Liver (tissue), 9 donors: ENCODE data around the gene SLC29A3. TPM values are rescaled to one million over a fixed set of nuclear protein-coding genes. Genes with fewer than 3 reads are reported as not detected.

Experiments used
- DNase-seq: peaks from one replicate; pipeline ENCODE4 v3.0.0-alpha.2; 2017; ENCODE audit warnings: low spot score
- H3K27ac ChIP-seq, 2 donors: one replicate each; pipeline ENCODE4 v1.7.0; 2013; ENCODE audit warnings: inconsistent platforms in 2 of 2, low read length in 2 of 2, control low read depth in 1 of 2, low read depth in 1 of 2, mild to moderate bottlenecking in 1 of 2
- H3K27me3 ChIP-seq, 4 donors: one replicate each; pipeline versions ENCODE4 v1.6.1 to v1.7.0; 2013; ENCODE audit warnings: low read length in 3 of 4, inconsistent platforms in 1 of 4, mild to moderate bottlenecking in 1 of 4, moderate library complexity in 1 of 4; ENCODE audit not compliant: control insufficient read depth in 4 of 4, insufficient read depth in 4 of 4
- H3K36me3 ChIP-seq, 4 donors: one replicate each; pipeline versions ENCODE4 v1.6.1 to v1.7.0; 2013; ENCODE audit warnings: low read length in 3 of 4, mild to moderate bottlenecking in 3 of 4, low read depth in 1 of 4, moderate library complexity in 1 of 4; ENCODE audit not compliant: control insufficient read depth in 4 of 4, insufficient read depth in 3 of 4
- H3K4me1 ChIP-seq, 4 donors: one replicate each; pipeline versions ENCODE4 v1.6.1 to v1.7.0; 2013; ENCODE audit warnings: low read length in 3 of 4, mild to moderate bottlenecking in 3 of 4, moderate library complexity in 1 of 4; ENCODE audit not compliant: control insufficient read depth in 4 of 4, insufficient read depth in 4 of 4
- H3K4me3 ChIP-seq, 3 donors: one replicate each; pipeline versions ENCODE4 v1.6.1 to v1.7.0; 2013; ENCODE audit warnings: low read length in 3 of 3, control low read depth in 1 of 3, low read depth in 1 of 3, mild to moderate bottlenecking in 1 of 3
- H3K9ac ChIP-seq, 2 donors: one replicate each; pipeline ENCODE4 v1.7.0; 2013; ENCODE audit warnings: low read length in 2 of 2, mild to moderate bottlenecking in 2 of 2, moderate library complexity in 2 of 2, control low read depth in 1 of 2, low read depth in 1 of 2
- H3K9me3 ChIP-seq, 4 donors: one replicate each; pipeline versions ENCODE4 v1.6.1 to v1.7.0; 2013; ENCODE audit warnings: low read length in 3 of 4; ENCODE audit not compliant: control insufficient read depth in 4 of 4
- EGR1 ChIP-seq, 2 donors: IDR thresholded peaks; 2 replicates each; pipeline ENCODE4 v1.6.1; 2016 to 2018; ENCODE audit warnings: antibody characterized with exemption in 2 of 2, low read depth in 2 of 2
- FOXA1 ChIP-seq: IDR thresholded peaks from 2 replicates; pipeline ENCODE4 v1.6.1; 2016; ENCODE audit warnings: antibody characterized with exemption
- FOXA2 ChIP-seq: IDR thresholded peaks from 2 replicates; pipeline ENCODE4 v1.6.1; 2016; ENCODE audit warnings: antibody characterized with exemption
- GABPA ChIP-seq, 2 donors: IDR thresholded peaks in 1 of 2; conservative IDR thresholded peaks in 1 of 2; 2 replicates each; pipeline ENCODE4 v1.6.1; 2016; ENCODE audit warnings: antibody characterized with exemption in 2 of 2, mild to moderate bottlenecking in 1 of 2, moderate library complexity in 1 of 2
- HNF4A ChIP-seq, 2 donors: conservative IDR thresholded peaks; 2 replicates each; pipeline ENCODE4 v1.6.1; 2016; ENCODE audit warnings: antibody characterized with exemption in 2 of 2, mild to moderate bottlenecking in 2 of 2
- HNF4G ChIP-seq: IDR thresholded peaks from 2 replicates; pipeline ENCODE4 v1.6.1; 2016; ENCODE audit warnings: antibody characterized with exemption
- JUND ChIP-seq, 2 donors: IDR thresholded peaks; 2 replicates each; pipeline ENCODE4 v1.6.1; 2016; ENCODE audit warnings: antibody characterized with exemption in 2 of 2
- NR2F2 ChIP-seq: IDR thresholded peaks from 2 replicates; pipeline ENCODE4 v1.6.1; 2016; ENCODE audit warnings: antibody characterized with exemption
- RAD21 ChIP-seq, 2 donors: IDR thresholded peaks; 2 replicates each; pipeline ENCODE4 v1.6.1; 2016; ENCODE audit warnings: antibody characterized with exemption in 2 of 2, mild to moderate bottlenecking in 2 of 2
- RXRA ChIP-seq, 2 donors: IDR thresholded peaks; 2 replicates each; pipeline ENCODE4 v1.6.1; 2017 to 2018; ENCODE audit warnings: antibody characterized with exemption in 2 of 2, mild to moderate bottlenecking in 1 of 2
- SP1 ChIP-seq: IDR thresholded peaks from 2 replicates; pipeline ENCODE4 v1.6.1; 2018; ENCODE audit warnings: antibody characterized with exemption, mild to moderate bottlenecking
- TAF1 ChIP-seq: conservative IDR thresholded peaks from 2 replicates; pipeline ENCODE4 v1.6.1; 2016; ENCODE audit warnings: antibody characterized with exemption, mild to moderate bottlenecking
- YY1 ChIP-seq: IDR thresholded peaks from 2 replicates; pipeline ENCODE4 v1.6.1; 2016; ENCODE audit warnings: antibody characterized with exemption, mild to moderate bottlenecking
- WGBS: extraction: QIAGEN DNeasy Blood & Tissue Kit; methylation state at CpG from one replicate; pipeline ENCODE4 v1.1.7; 2013; 5-methylcytosine and 5-hydroxymethylcytosine counted together
- polyA plus RNA-seq, 2 donors: library from polyadenylated mRNA; stranded (reverse) in 1 of 2; unstranded in 1 of 2; fragments of 200-250 nt in 1 of 2; fragments of >200 nt in 1 of 2; fragmentation: Nextera tagmentation in 1 of 2; extraction: Ambion mirVana in 1 of 2; gene quantifications; one replicate each; pipeline versions ENCODE4 v1.2.1 to v1.2.3, GENCODE V29; 2013 to 2015
- total RNA-seq, 2 donors: library from RNA; depleted of rRNA; stranded (reverse); fragments of >200 nt; gene quantifications; one replicate each; pipeline ENCODE4 v1.2.3, GENCODE V29; 2014
- TF ChIP-seq, protein P1 (sequence below): IDR thresholded peaks from 2 replicates; pipeline ENCODE4 v1.6.1; 2016; ENCODE audit warnings: antibody characterized with exemption
- TF ChIP-seq, protein P2 (sequence below): IDR thresholded peaks from 2 replicates; pipeline ENCODE4 v1.6.1; 2016; ENCODE audit warnings: antibody characterized with exemption, mild to moderate bottlenecking
- TF ChIP-seq, protein P3 (sequence below): IDR thresholded peaks from 2 replicates; pipeline ENCODE4 v1.6.1; 2016; ENCODE audit warnings: antibody characterized with exemption
- TF ChIP-seq, protein P4 (sequence below): IDR thresholded peaks from 2 replicates; pipeline ENCODE4 v1.6.1; 2016; ENCODE audit warnings: antibody characterized with exemption
- TF ChIP-seq, protein P5 (sequence below): fragments of 150-350 bp; IDR thresholded peaks from 2 replicates; pipeline ENCODE4 v1.5.1; 2017; ENCODE audit warnings: improper control_type of control experiment, low read depth, low read length; ENCODE audit not compliant: missing input control
- donor health status: healthy.
- donor health status: healthy.
- donor health status: healthy.
- donor health status: healthy.
- donor health status: healthy.

The SLC29A3 gene
- total and polyA plus RNA-seq, 4 donors: 3.1 to 11.9 (median 5.3) TPM

DNA sequence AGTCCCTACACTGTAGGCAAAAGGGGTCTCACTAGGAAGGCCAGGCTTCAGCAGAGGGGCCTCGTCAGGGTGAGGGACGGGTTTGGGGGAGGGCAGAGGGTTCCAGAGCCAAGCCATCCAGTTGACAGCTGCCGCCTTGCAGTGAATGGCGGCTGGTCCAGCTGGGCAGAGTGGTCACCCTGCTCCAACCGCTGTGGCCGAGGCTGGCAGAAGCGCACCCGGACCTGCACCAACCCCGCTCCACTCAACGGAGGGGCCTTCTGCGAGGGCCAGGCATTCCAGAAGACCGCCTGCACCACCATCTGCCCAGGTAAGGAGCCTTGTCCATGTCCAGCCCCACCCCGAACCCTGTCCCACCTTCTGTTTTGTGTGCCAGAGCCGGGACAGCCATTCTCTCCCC, 31.6 kb upstream of the SLC29A3 start:
- 89% methylated on average over 14 of the region's 14 CpGs for WGBS
- Histone ChIP-seq H3K27ac (no peak overlapping the region), H3K4me3 (no peak overlapping the region), H3K4me1 (peaks cover 7 to 27% (median 20%) of the 10 kb centered on the region in 4 donors), H3K27me3 (no peaks in the 10 kb centered on the region), H3K9ac (no peak overlapping the region), H3K36me3 (no peaks in the 10 kb centered on the region), H3K9me3 (no peaks in the 10 kb centered on the region)
- no peak for DNase-seq
- TF ChIP-seq, protein P1, sequence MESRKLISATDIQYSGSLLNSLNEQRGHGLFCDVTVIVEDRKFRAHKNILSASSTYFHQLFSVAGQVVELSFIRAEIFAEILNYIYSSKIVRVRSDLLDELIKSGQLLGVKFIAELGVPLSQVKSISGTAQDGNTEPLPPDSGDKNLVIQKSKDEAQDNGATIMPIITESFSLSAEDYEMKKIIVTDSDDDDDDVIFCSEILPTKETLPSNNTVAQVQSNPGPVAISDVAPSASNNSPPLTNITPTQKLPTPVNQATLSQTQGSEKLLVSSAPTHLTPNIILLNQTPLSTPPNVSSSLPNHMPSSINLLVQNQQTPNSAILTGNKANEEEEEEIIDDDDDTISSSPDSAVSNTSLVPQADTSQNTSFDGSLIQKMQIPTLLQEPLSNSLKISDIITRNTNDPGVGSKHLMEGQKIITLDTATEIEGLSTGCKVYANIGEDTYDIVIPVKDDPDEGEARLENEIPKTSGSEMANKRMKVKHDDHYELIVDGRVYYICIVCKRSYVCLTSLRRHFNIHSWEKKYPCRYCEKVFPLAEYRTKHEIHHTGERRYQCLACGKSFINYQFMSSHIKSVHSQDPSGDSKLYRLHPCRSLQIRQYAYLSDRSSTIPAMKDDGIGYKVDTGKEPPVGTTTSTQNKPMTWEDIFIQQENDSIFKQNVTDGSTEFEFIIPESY: no peak
- TF ChIP-seq HNF4A (conservative IDR thresholded peaks at IDR 0.05) (no peak), FOXA2 (no peak)

DNA sequence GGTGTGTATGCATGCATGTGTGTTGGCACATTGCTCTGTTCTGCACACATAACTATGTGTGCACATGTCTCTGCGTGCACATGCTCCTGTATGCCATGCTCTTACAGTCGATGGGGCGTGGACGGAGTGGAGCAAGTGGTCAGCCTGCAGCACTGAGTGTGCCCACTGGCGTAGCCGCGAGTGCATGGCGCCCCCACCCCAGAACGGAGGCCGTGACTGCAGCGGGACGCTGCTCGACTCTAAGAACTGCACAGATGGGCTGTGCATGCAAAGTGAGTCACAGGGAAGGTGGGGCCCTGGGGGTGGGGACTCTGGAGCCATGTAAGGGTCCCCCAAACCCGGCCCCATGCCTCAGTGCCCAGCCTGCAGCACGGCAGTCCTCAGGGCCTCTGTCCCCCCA, 30.6 kb upstream of the SLC29A3 start:
- no peak for TF ChIP-seq SP1
- no peak for TF ChIP-seq RXRA (IDR thresholded peaks at IDR 0.05)
- no peak for TF ChIP-seq TAF1
- no peak for TF ChIP-seq FOXA2
- TF ChIP-seq, protein P2, sequence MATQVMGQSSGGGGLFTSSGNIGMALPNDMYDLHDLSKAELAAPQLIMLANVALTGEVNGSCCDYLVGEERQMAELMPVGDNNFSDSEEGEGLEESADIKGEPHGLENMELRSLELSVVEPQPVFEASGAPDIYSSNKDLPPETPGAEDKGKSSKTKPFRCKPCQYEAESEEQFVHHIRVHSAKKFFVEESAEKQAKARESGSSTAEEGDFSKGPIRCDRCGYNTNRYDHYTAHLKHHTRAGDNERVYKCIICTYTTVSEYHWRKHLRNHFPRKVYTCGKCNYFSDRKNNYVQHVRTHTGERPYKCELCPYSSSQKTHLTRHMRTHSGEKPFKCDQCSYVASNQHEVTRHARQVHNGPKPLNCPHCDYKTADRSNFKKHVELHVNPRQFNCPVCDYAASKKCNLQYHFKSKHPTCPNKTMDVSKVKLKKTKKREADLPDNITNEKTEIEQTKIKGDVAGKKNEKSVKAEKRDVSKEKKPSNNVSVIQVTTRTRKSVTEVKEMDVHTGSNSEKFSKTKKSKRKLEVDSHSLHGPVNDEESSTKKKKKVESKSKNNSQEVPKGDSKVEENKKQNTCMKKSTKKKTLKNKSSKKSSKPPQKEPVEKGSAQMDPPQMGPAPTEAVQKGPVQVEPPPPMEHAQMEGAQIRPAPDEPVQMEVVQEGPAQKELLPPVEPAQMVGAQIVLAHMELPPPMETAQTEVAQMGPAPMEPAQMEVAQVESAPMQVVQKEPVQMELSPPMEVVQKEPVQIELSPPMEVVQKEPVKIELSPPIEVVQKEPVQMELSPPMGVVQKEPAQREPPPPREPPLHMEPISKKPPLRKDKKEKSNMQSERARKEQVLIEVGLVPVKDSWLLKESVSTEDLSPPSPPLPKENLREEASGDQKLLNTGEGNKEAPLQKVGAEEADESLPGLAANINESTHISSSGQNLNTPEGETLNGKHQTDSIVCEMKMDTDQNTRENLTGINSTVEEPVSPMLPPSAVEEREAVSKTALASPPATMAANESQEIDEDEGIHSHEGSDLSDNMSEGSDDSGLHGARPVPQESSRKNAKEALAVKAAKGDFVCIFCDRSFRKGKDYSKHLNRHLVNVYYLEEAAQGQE: no peak
- TF ChIP-seq, protein P3, sequence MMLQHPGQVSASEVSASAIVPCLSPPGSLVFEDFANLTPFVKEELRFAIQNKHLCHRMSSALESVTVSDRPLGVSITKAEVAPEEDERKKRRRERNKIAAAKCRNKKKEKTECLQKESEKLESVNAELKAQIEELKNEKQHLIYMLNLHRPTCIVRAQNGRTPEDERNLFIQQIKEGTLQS: no peak
- TF ChIP-seq FOXA1: no peak
- TF ChIP-seq, protein P4, sequence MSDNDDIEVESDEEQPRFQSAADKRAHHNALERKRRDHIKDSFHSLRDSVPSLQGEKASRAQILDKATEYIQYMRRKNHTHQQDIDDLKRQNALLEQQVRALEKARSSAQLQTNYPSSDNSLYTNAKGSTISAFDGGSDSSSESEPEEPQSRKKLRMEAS: no peak
- TF ChIP-seq GABPA (IDR thresholded peaks at IDR 0.05 in 1 of 2, conservative IDR thresholded peaks at IDR 0.05 in 1 of 2): no peak
- TF ChIP-seq RAD21 (IDR thresholded peaks at IDR 0.05): no peak
- no peak for TF ChIP-seq NR2F2
- no peak for TF ChIP-seq HNF4A (conservative IDR thresholded peaks at IDR 0.05)
- TF ChIP-seq YY1: no peak
- TF ChIP-seq, protein P1: no peak
- TF ChIP-seq, protein P5, sequence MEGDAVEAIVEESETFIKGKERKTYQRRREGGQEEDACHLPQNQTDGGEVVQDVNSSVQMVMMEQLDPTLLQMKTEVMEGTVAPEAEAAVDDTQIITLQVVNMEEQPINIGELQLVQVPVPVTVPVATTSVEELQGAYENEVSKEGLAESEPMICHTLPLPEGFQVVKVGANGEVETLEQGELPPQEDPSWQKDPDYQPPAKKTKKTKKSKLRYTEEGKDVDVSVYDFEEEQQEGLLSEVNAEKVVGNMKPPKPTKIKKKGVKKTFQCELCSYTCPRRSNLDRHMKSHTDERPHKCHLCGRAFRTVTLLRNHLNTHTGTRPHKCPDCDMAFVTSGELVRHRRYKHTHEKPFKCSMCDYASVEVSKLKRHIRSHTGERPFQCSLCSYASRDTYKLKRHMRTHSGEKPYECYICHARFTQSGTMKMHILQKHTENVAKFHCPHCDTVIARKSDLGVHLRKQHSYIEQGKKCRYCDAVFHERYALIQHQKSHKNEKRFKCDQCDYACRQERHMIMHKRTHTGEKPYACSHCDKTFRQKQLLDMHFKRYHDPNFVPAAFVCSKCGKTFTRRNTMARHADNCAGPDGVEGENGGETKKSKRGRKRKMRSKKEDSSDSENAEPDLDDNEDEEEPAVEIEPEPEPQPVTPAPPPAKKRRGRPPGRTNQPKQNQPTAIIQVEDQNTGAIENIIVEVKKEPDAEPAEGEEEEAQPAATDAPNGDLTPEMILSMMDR: no peak
- no peak for TF ChIP-seq JUND (IDR thresholded peaks at IDR 0.05)
- no peak for TF ChIP-seq HNF4G
- no peak for TF ChIP-seq EGR1 (IDR thresholded peaks at IDR 0.05; ENCODE audit: low read depth in 2 of 2)
- no peak overlapping the region for H3K4me3 ChIP-seq
- H3K9me3 ChIP-seq: no peaks in the 10 kb centered on the region
- no peaks in the 10 kb centered on the region for H3K36me3 ChIP-seq
- peaks cover 10 to 36% (median 28%) of the 10 kb centered on the region in 4 donors for H3K4me1 ChIP-seq
- 93% methylated on average over 15 of the region's 15 CpGs for WGBS
- no peaks in the 10 kb centered on the region for H3K27me3 ChIP-seq
- H3K9ac ChIP-seq: no peak overlapping the region
- DNase-seq: no peak
- no peak overlapping the region for H3K27ac ChIP-seq
